HCT116 (cell line): ENCODE data around the gene ITIH3. TPM values are rescaled to one million over a fixed set of nuclear protein-coding genes. Genes with fewer than 3 reads are reported as not detected.

Experiments
- ATAC-seq: fragments of 200-7000 bp; cut with Tn5 transposase; 2 replicates; pipeline ENCODE4 v1.9.1; 2020; ENCODE audit warnings: mild to moderate bottlenecking, moderate library complexity
- BruUV-seq: library from RNA; stranded (reverse); fragments of 400-500 nt; replicated peaks from 2 replicates; lab custom pipeline; 2021; lab: Mats Ljungman, UMichigan
- CTCF ChIA-PET: fragments of 300-600 bp; sonication (Branson Sonifier 250); formaldehyde crosslinking; loops from one replicate; lab custom pipeline; 2021; ENCODE audit warnings: antibody characterized with exemption; lab: Charles Lee
- POLR2A ChIA-PET: fragments of 300-600, 350-600 bp; sonication (Branson Sonifier 250); formaldehyde crosslinking; loops from one replicate; lab custom pipeline; 2021; ENCODE audit warnings: antibody characterized with exemption; lab: Charles Lee
- RAD21 ChIA-PET, 2 experiments: fragments of 300-600 bp; sonication (Branson Sonifier 250); formaldehyde crosslinking; loops; one replicate each; lab custom pipeline; 2023; ENCODE audit warnings: low total read pairs in 2 of 2; ENCODE audit not compliant: uncharacterized antibody in 2 of 2, unreplicated experiment in 2 of 2, low non-redundant PET in 1 of 2; lab: Charles Lee
- DNase-seq: peaks from one replicate; pipeline ENCODE4 v3.0.0-alpha.2; 2010; ENCODE audit warnings: low read depth, low spot score
- H2AFZ ChIP-seq: fragments of 200-600 bp; shearing (Covaris generic), sonication (generic); 2 replicates; pipeline ENCODE4 v1.6.1; 2017; ENCODE audit warnings: low read depth, mixed run types, mixed read lengths, antibody characterized with exemption, low read length; ENCODE audit not compliant: poor library complexity, severe bottlenecking
- H3K27ac ChIP-seq: 2 replicates; pipeline ENCODE4 v1.5.1; 2012; ENCODE audit warnings: low read depth, low read length
- H3K27me3 ChIP-seq: fragments of 200-600 bp; sonication (generic); 2 replicates; pipeline ENCODE4 v1.6.1; 2016; ENCODE audit warnings: mixed run types, low read length, mixed read lengths; ENCODE audit not compliant: insufficient read depth
- H3K36me3 ChIP-seq, 2 experiments: fragments of 200-500 bp in 1 of 2; fragments of 200-600 bp in 1 of 2; sonication (Bioruptor generic) in 1 of 2; sonication (generic) in 1 of 2; 2 replicates each; pipeline versions ENCODE4 v1.5.1 to v1.6.1; 2014 to 2016; ENCODE audit warnings: low read length in 2 of 2, inconsistent platforms in 1 of 2, mixed read lengths in 1 of 2, mixed run types in 1 of 2; ENCODE audit not compliant: insufficient read depth in 2 of 2, control insufficient read depth in 1 of 2
- H3K4me1 ChIP-seq, 2 experiments: fragments of 200-600 bp in 1 of 2; sonication (generic) in 1 of 2; 2 replicates each; pipeline versions ENCODE4 v1.5.1 to v1.6.1; 2012 to 2017; ENCODE audit warnings: low read length in 2 of 2, inconsistent platforms in 1 of 2, mild to moderate bottlenecking in 1 of 2, mixed read lengths in 1 of 2, mixed run types in 1 of 2, moderate library complexity in 1 of 2; ENCODE audit not compliant: insufficient read depth in 2 of 2, control insufficient read depth in 1 of 2
- H3K4me2 ChIP-seq: fragments of 200-600 bp; sonication (generic); 2 replicates; pipeline ENCODE4 v1.6.1; 2017; ENCODE audit warnings: mixed run types, low read length, mixed read lengths
- H3K4me3 ChIP-seq, 2 experiments: fragments of 200-600 bp in 1 of 2; sonication (generic) in 1 of 2; replicated peaks in 1 of 2; 2 replicates each; pipeline ENCODE4 v1.5.1; 2011 to 2016; ENCODE audit warnings: low read length in 2 of 2, control low read depth in 1 of 2, low read depth in 1 of 2, mild to moderate bottlenecking in 1 of 2, mixed read lengths in 1 of 2, mixed run types in 1 of 2
- H3K79me2 ChIP-seq: fragments of 200-600 bp; sonication (generic); 2 replicates; pipeline ENCODE4 v1.6.1; 2017; ENCODE audit warnings: mild to moderate bottlenecking, mixed run types, low read length, moderate library complexity, mixed read lengths; ENCODE audit not compliant: insufficient read depth
- H3K9ac ChIP-seq: fragments of 200-600 bp; sonication (generic); 2 replicates; pipeline ENCODE4 v1.6.1; 2016; ENCODE audit warnings: low read length, mixed read lengths
- H3K9me2 ChIP-seq: fragments of 200-600 bp; sonication (generic), shearing (Covaris generic); 2 replicates; pipeline ENCODE4 v1.6.1; 2017; ENCODE audit warnings: mixed run types, mild to moderate bottlenecking, moderate library complexity; ENCODE audit not compliant: insufficient read depth
- H3K9me3 ChIP-seq, 2 experiments: fragments of 200-500 bp in 1 of 2; fragments of 200-600 bp in 1 of 2; sonication (Bioruptor generic) in 1 of 2; sonication (generic) in 1 of 2; 2 replicates each; pipeline ENCODE4 v1.6.1; 2014 to 2017; ENCODE audit warnings: low read length in 2 of 2, mixed read lengths in 2 of 2, inconsistent platforms in 1 of 2, low read depth in 1 of 2, mild to moderate bottlenecking in 1 of 2, mixed run types in 1 of 2, moderate library complexity in 1 of 2; ENCODE audit not compliant: control insufficient read depth in 1 of 2, insufficient read depth in 1 of 2
- H4K20me1 ChIP-seq: fragments of 200-600 bp; sonication (generic), shearing (Covaris generic); 2 replicates; pipeline ENCODE4 v1.6.1; 2017; ENCODE audit warnings: mixed run types, mild to moderate bottlenecking, moderate library complexity; ENCODE audit not compliant: insufficient read depth
- CTCF ChIP-seq, 3 experiments: fragments of 200-600 bp in 1 of 3; sonication (generic) in 1 of 3; IDR thresholded peaks in 2 of 3; conservative IDR thresholded peaks in 1 of 3; 2 replicates each; pipeline ENCODE4 v1.5.1; 2012 to 2017; ENCODE audit warnings: low read depth in 2 of 3, low read length in 2 of 3, antibody characterized with exemption in 1 of 3, borderline replicate concordance in 1 of 3, control low read depth in 1 of 3, mild to moderate bottlenecking in 1 of 3, mixed read lengths in 1 of 3, mixed run types in 1 of 3, moderate library complexity in 1 of 3; ENCODE audit not compliant: insufficient read depth in 1 of 3
- EGR1 ChIP-seq: IDR thresholded peaks from 2 replicates; pipeline ENCODE4 v1.6.1; 2012; ENCODE audit warnings: low read depth
- ELF1 ChIP-seq: IDR thresholded peaks from 2 replicates; pipeline ENCODE4 v1.6.1; 2012; ENCODE audit warnings: low read depth, borderline replicate concordance
- RAD21 ChIP-seq: IDR thresholded peaks from 2 replicates; pipeline ENCODE4 v1.6.1; 2012; ENCODE audit warnings: low read depth, mild to moderate bottlenecking
- SIN3A ChIP-seq: IDR thresholded peaks from 2 replicates; pipeline ENCODE4 v1.6.1; 2012; ENCODE audit warnings: low read depth
- YY1 ChIP-seq: IDR thresholded peaks from 2 replicates; pipeline ENCODE4 v1.6.1; 2011; ENCODE audit warnings: low read length, low read depth, moderate library complexity, mild to moderate bottlenecking; ENCODE audit not compliant: insufficient replicate concordance; ENCODE audit errors: extremely low read depth
- ZFX ChIP-seq: fragments of 450-650 bp; IDR thresholded peaks from 2 replicates; pipeline ENCODE4 v1.6.1; 2017
- ZNF274 ChIP-seq: fragments of 200-500 bp; sonication (Bioruptor generic); IDR thresholded peaks from 2 replicates; pipeline ENCODE4 v1.6.1; 2014; ENCODE audit warnings: mild to moderate bottlenecking, low read depth, low read length, inconsistent platforms
- intact Hi-C: fragments of 100-400 bp; cut with micrococcal nuclease; formaldehyde crosslinking; loops from 2 replicates; pipeline ENCODE4 v1.10.0; 2022
- total RNA-seq: library from RNA; stranded (reverse); gene quantifications from one replicate; pipeline ENCODE4 v1.2.1, GENCODE V29; 2021; ENCODE audit not compliant: unreplicated experiment

Gene ITIH3
- total RNA-seq, 1 experiment from 2014 or later, result 0.44 TPM

- no peak for ATAC-seq
- TF ChIP-seq RAD21 (no peak), CTCF (IDR thresholded peaks at IDR 0.05 in 2 of 3, conservative IDR thresholded peaks at IDR 0.05 in 1 of 3; ENCODE audit: borderline replicate concordance in 1 of 3, insufficient read depth in 1 of 3, low read depth in 2 of 3, low read length in 2 of 3) (no peak), ZNF274 (no peak), ZFX (no peak), YY1 (no peak), EGR1 (no peak), SIN3A (no peak), ELF1 (no peak)
- TF ChIP-seq, all 23 proteins: peak for 0
- Histone ChIP-seq H3K4me3 (no peak overlapping the region), H4K20me1 (no peaks in the 10 kb centered on the region), H3K4me1 (no peaks in the 10 kb centered on the region), H3K9me2 (no peaks in the 10 kb centered on the region), H3K4me2 (no peak overlapping the region), H3K36me3 (no peaks in the 10 kb centered on the region), H3K27ac (no peak overlapping the region), H3K9ac (no peak overlapping the region), H3K79me2 (no peaks in the 10 kb centered on the region), H3K27me3 (no peaks in the 10 kb centered on the region), H3K9me3 (no peaks in the 10 kb centered on the region), H2AFZ (no peak overlapping the region)
- ChIA-PET CTCF (no interaction called here), POLR2A (no interaction called here), RAD21 (no interaction called here)
- intact Hi-C loops, result no loop called here
- no TSS peak for BruUV-seq
- no peak for DNase-seq
Measured at GRCh38 chr3:52845157-52845556, 50.6 kb downstream of the ITIH3 start.
